Cardiac muscle cell (in vitro differentiated cells and primary cell): Measurements from ENCODE around the gene INSRR. TPM values are rescaled to one million over a fixed set of nuclear protein-coding genes. Genes with fewer than 3 reads are reported as not detected.

ENCODE experiments used
- DNase-seq, 2 donors: peaks; one replicate each; pipeline versions ENCODE4 v3.0.0 to v3.0.0-alpha.2; 2010 to 2017; ENCODE audit warnings: low read depth in 1 of 2, low spot score in 1 of 2
- H3K27ac ChIP-seq: fragments of 200-600 bp; sonication (generic); 2 replicates; pipeline ENCODE4 v1.5.1; 2016
- H3K27me3 ChIP-seq: fragments of 200-600 bp; sonication (generic); 2 replicates; pipeline ENCODE4 v1.6.0; 2016; ENCODE audit warnings: control low read depth
- H3K36me3 ChIP-seq: fragments of 200-600 bp; sonication (generic); 2 replicates; pipeline ENCODE4 v1.5.1; 2016; ENCODE audit warnings: control low read depth
- H3K4me1 ChIP-seq: fragments of 200-600 bp; sonication (generic); 2 replicates; pipeline ENCODE4 v1.8.1; 2017; ENCODE audit warnings: low read depth, mild to moderate bottlenecking, mixed run types
- H3K4me3 ChIP-seq: fragments of 200-600 bp; sonication (generic); 2 replicates; pipeline ENCODE4 v1.5.1; 2016; ENCODE audit warnings: mild to moderate bottlenecking
- H3K9me3 ChIP-seq: fragments of 200-600 bp; sonication (generic); 2 replicates; pipeline ENCODE4 v1.5.1; 2017; ENCODE audit warnings: low read depth, mild to moderate bottlenecking, control low read depth
- polyA plus RNA-seq: library from polyadenylated mRNA; unstranded; fragments of >200 nt; fragmentation: Nextera tagmentation; extraction: Ambion mirVana; gene quantifications from 2 replicates; pipeline ENCODE4 v1.2.1, GENCODE V29; 2016
- total RNA-seq: library from RNA; depleted of rRNA; stranded (reverse); fragments of >200 nt; gene quantifications from 2 replicates; pipeline ENCODE4 v1.2.3, GENCODE V29; 2016
- TF ChIP-seq, protein P1 (sequence below): IDR thresholded peaks from 2 replicates; pipeline ENCODE4 v1.5.1; 2012; ENCODE audit warnings: low read depth, mild to moderate bottlenecking, low read length

Gene INSRR
- total and polyA plus RNA-seq, 2 experiments from 2014 or later: 0.11 to 0.21 TPM

DNA sequence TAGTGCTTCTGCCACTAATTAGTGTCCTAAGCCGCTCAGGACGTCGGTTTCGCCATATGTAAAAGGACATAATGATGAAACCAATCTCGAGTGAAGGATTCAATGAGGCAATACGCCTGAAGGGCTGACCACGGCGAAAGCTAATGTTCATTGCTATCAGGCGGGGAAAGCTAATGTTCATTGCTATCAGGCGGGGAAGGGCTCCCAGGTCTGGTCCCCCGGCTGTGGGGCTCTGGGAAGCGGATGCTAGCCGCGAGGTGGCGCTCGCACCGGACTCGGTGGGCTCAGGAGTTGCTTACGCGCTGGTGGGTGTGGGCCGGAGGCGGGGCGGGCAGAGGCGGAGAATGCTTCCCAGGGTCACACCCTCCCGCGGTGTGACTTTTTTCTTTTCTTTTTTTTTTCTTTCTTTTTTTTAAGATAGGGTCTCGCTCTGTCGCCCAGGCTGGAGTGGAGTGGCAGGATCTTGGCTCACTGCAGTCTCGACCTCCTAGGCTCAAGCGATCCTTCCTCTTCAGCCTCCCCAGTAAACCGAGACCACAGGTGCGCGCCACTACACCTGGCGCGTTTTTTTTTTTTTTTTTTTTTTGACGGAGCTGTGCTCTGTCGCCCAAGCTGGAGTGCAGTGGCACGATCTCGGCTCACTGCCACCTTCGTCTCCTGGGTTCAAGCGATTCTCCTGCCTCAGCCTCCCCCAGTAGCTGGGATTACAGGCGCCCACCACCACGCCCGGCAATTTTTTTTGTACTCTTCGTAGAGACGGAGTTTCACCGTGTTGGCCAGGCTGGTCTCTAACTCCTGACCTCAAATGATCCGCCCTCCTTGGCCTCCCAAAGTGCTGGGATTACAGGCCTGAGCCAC lies 33.5 kb upstream of the INSRR start:
- DNase-seq: peak; percentile 94 to 96
- Histone ChIP-seq H3K4me3 (no peak overlapping the region), H3K4me1 (no peaks in the 10 kb centered on the region), H3K27me3 (peaks cover 33% of the 10 kb centered on the region), H3K9me3 (no peaks in the 10 kb centered on the region), H3K36me3 (no peaks in the 10 kb centered on the region), H3K27ac (no peak overlapping the region)
- TF ChIP-seq, protein P1, sequence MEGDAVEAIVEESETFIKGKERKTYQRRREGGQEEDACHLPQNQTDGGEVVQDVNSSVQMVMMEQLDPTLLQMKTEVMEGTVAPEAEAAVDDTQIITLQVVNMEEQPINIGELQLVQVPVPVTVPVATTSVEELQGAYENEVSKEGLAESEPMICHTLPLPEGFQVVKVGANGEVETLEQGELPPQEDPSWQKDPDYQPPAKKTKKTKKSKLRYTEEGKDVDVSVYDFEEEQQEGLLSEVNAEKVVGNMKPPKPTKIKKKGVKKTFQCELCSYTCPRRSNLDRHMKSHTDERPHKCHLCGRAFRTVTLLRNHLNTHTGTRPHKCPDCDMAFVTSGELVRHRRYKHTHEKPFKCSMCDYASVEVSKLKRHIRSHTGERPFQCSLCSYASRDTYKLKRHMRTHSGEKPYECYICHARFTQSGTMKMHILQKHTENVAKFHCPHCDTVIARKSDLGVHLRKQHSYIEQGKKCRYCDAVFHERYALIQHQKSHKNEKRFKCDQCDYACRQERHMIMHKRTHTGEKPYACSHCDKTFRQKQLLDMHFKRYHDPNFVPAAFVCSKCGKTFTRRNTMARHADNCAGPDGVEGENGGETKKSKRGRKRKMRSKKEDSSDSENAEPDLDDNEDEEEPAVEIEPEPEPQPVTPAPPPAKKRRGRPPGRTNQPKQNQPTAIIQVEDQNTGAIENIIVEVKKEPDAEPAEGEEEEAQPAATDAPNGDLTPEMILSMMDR: peak; percentile 89

DNA sequence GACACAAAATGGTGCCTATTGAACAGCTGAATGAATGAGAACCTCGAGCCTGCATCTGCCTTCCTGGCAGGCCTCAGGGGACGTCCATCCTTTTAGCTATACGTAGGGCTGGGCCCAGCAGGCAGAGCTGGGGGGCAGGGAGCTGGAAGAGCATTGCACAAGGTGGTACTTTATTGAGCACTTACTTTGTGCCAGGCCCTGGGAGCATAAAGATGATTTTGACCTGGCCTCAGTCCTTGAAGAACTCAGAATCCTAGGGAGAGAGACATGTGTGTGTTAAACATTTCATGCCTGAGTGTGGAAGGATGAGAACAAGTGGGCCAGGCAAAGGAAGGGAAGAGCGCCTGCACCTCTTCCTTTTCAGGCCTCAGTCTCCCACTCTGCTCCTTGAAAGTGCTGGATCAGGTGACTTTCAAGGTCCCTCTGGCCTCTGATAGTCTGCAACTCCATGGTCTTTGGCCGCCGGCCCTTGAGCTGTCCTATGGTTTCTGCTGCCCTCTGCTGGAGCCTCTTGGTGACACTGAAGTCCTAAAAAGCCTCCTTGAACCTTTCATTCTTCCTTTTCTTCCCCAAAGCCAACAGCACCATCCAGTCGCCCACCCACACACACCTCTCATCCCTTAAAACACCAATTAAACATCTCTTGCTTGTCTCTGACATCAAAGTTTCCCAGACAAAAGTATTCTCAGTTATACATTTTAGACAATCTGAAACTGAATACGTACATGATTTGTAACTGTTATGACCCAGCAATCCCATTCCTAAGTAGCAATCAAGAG lies 31.1 kb upstream of the INSRR start:
- DNase-seq: peak; percentile 87 to 91
- no peaks in the 10 kb centered on the region for H3K36me3 ChIP-seq
- H3K27ac ChIP-seq: no peak overlapping the region
- no peak overlapping the region for H3K4me3 ChIP-seq
- TF ChIP-seq, protein P1: peak; percentile 81
- H3K9me3 ChIP-seq: no peaks in the 10 kb centered on the region
- H3K27me3 ChIP-seq: peaks cover 33% of the 10 kb centered on the region
- H3K4me1 ChIP-seq: no peaks in the 10 kb centered on the region

DNA sequence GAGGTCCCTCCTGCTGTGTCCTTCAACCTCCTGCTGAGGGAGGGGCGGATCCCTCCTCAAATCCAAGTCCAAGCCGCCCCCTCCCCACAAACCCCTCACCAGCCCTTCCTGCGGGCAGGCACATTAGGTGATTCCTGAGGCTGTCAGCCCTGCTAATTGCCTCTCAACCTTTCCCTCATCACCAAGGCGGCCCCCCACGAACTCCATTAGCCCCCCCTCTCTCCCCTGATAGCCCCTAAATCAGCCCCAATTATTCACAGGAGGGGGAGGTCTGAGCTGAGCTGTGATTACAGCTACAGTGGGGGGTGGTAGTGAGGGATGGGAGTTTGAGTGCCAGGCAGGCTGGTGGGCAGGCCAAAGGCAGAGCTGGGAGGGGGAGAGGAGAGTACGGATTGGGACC lies 28.8 kb upstream of the INSRR start:
- TF ChIP-seq, protein P1: no peak
- DNase-seq: no peak
- H3K36me3 ChIP-seq: no peaks in the 10 kb centered on the region
- H3K27ac ChIP-seq: no peak overlapping the region
- H3K4me3 ChIP-seq: no peak overlapping the region
- peaks cover 23% of the 10 kb centered on the region for H3K27me3 ChIP-seq
- no peaks in the 10 kb centered on the region for H3K9me3 ChIP-seq
- no peaks in the 10 kb centered on the region for H3K4me1 ChIP-seq

DNA sequence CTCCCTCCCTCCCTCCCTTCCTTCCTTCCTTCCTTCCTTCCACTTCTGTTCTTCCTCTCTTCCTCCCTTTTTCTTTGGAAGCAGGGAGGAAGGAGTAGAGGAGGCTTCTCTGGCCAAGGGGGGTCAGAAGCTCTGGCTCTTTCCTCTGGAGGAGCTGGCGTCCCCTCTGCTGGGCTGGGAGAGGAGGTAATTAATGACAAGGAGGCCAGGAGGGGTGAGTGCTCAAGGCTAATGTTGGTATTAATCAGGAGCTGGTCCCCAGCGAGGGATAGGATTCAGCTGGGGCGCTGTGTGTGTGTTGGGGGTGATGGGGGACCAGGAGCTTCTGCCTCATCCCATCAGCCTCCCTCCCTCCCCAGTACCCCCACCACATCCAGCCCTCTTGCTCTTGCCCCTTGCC lies 28.4 kb upstream of the INSRR start:
- Histone ChIP-seq H3K27me3 (peaks cover 19% of the 10 kb centered on the region), H3K4me3 (no peak overlapping the region), H3K4me1 (no peaks in the 10 kb centered on the region), H3K9me3 (no peaks in the 10 kb centered on the region), H3K27ac (no peak overlapping the region), H3K36me3 (no peaks in the 10 kb centered on the region)
- TF ChIP-seq, protein P1: no peak
- no peak for DNase-seq

DNA sequence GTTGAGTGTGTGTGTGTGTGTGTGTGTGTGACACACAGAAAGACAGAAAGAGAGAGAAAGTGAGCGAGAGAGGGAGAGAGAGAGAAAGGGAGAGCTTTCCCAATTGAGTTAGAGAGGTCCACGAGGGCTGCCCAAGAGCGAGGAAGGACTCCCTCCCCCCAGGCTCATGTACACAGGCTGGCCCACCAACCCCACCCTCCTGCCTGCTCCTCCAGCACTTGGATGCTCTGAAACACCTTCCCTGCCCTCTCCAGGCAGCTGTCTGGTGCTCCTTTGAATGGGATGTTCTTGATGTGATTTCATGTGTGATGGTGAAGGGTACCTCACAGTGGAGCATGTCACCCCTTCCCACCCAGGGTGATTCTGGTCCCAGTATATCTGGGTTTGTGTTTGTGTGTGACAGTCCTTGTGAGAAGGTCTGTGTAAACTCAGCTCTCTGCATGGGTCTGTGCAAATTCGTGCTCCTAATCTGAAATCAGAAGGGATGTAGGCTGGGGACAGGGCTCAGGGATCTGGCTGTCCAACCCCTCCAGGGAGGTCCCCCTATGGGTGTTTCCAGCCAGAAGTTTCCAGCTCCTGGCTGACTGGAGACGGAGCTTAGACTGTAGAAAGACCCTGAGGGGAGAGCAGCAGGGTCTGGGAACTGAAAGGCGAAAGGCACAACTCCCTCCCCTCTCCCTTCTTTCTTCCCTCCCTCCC lies 27.8 kb upstream of the INSRR start:
- TF ChIP-seq, protein P1: no peak
- Histone ChIP-seq H3K27me3 (peaks cover 14% of the 10 kb centered on the region), H3K27ac (no peak overlapping the region), H3K9me3 (no peaks in the 10 kb centered on the region), H3K36me3 (no peaks in the 10 kb centered on the region), H3K4me3 (no peak overlapping the region), H3K4me1 (no peaks in the 10 kb centered on the region)
- DNase-seq: no peak
